Progenitor cell of endocrine pancreas (in vitro differentiated cells): ENCODE results near the gene PFDN2. TPM values are rescaled to one million over a fixed set of nuclear protein-coding genes. Genes with fewer than 3 reads are reported as not detected.
A peak's percentile ranks its signal among the peaks of the same experiment; 100 is the strongest.

ENCODE experiments used
- DNase-seq: peaks from one replicate; pipeline ENCODE4 v3.0.0; 2021; ENCODE audit warnings: low spot score; ENCODE audit not compliant: unreplicated experiment
- H3K27ac Mint-ChIP-seq: 2 replicates; pipeline ENCODE4 v1.8.0; 2021; ENCODE audit warnings: mild to moderate bottlenecking, moderate library complexity, mixed read lengths
- H3K27me3 Mint-ChIP-seq: 2 replicates; pipeline ENCODE4 v1.8.0; 2021; ENCODE audit warnings: mixed read lengths
- H3K36me3 Mint-ChIP-seq: 2 replicates; pipeline ENCODE4 v1.8.0; 2022; ENCODE audit warnings: mixed read lengths; ENCODE audit not compliant: insufficient read depth
- H3K4me1 Mint-ChIP-seq: 2 replicates; pipeline ENCODE4 v1.8.0; 2021; ENCODE audit warnings: low read depth, mixed read lengths
- H3K4me3 Mint-ChIP-seq: 2 replicates; pipeline ENCODE4 v1.8.0; 2021; ENCODE audit warnings: low read depth, mild to moderate bottlenecking, moderate library complexity, mixed read lengths
- H3K9me3 Mint-ChIP-seq: 2 replicates; pipeline ENCODE4 v1.8.0; 2021; ENCODE audit warnings: low read depth, mixed read lengths
- CTCF ChIP-seq: fragments of 200-600 bp; sonication (generic); IDR thresholded peaks from one replicate; pipeline ENCODE4 v1.5.0; 2021; ENCODE audit warnings: antibody characterized with exemption, mild to moderate bottlenecking; ENCODE audit not compliant: unreplicated experiment
- total RNA-seq: library from RNA; stranded (reverse); gene quantifications from 2 replicates; pipeline ENCODE4 v1.2.1, GENCODE V29; 2021

PFDN2 gene
- total RNA-seq, 1 donor from 2014 or later = 54.8 TPM

- no peaks in the 10 kb centered on the region for H3K27me3 Mint-ChIP-seq
- no peaks in the 10 kb centered on the region for H3K9me3 Mint-ChIP-seq
- TF ChIP-seq CTCF = no peak
- no peak overlapping the region for H3K4me3 Mint-ChIP-seq
- H3K36me3 Mint-ChIP-seq = peaks cover 26% of the 10 kb centered on the region
- peaks cover 28% of the 10 kb centered on the region for H3K4me1 Mint-ChIP-seq
- H3K27ac Mint-ChIP-seq = no peak overlapping the region
- DNase-seq = no peak
Observed at GRCh38 chr1:161128591-161129420, 11.0 kb upstream of the PFDN2 start.

GRCh38 chr1:161127649-161128048 lies 9.8 kb upstream of the PFDN2 start:
- no peak for TF ChIP-seq CTCF

GRCh38 chr1:161122967-161123366 lies 5.1 kb upstream of the PFDN2 start:
- peaks cover 35% of the 10 kb centered on the region for H3K36me3 Mint-ChIP-seq
- H3K27me3 Mint-ChIP-seq = no peaks in the 10 kb centered on the region
- no peaks in the 10 kb centered on the region for H3K9me3 Mint-ChIP-seq
- no peak for TF ChIP-seq CTCF
- peaks cover 23% of the 10 kb centered on the region for H3K4me1 Mint-ChIP-seq
- no peak overlapping the region for H3K4me3 Mint-ChIP-seq
- no peak for DNase-seq
- H3K27ac Mint-ChIP-seq = peak overlapping the region; percentile 87

More at GRCh38 chr1:161127649-161128048, 9.8 kb upstream of the PFDN2 start:
- Mint-ChIP-seq H3K4me1 (peaks cover 28% of the 10 kb centered on the region), H3K27ac (peak overlapping the region; percentile 67), H3K4me3 (no peak overlapping the region), H3K27me3 (no peaks in the 10 kb centered on the region), H3K36me3 (peaks cover 29% of the 10 kb centered on the region), H3K9me3 (no peaks in the 10 kb centered on the region)
- no peak for DNase-seq

- Mint-ChIP-seq H3K36me3 (peaks cover 29% of the 10 kb centered on the region), H3K27me3 (no peaks in the 10 kb centered on the region), H3K9me3 (no peaks in the 10 kb centered on the region), H3K4me1 (peaks cover 22% of the 10 kb centered on the region), H3K4me3 (no peak overlapping the region), H3K27ac (no peak overlapping the region)
- no peak for TF ChIP-seq CTCF
- no peak for DNase-seq
Observed at GRCh38 chr1:161121834-161122233, 4.0 kb upstream of the PFDN2 start.

DNA sequence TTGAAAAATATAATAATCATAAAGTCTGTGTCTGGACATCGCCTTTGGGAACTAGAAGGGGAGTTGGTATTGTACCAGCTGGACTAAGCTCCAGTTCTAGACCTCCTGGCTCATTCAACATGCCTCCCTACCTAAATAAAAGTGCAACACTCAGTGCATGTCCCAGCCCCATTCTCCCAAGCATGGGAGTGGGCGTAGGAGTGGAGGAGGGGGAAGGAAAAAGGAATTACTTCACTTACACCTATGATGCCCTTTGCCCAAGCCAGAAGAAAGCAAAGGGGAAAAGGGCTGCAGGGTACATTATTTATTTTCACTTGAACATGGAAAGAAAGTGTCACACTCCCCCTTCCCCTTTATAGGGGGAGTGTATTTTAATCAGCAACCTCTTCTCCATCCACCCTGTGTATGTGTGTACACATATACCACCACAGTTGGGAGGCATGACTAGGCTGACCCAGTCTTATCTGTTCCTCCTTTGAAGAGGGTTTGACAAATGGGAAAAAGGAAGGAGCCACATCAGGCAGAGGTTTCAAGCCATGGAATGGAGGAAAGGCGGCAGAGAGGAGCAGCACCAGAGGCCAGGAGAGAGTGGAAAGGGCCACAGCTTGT lies 3.3 kb upstream of the PFDN2 start:
- Mint-ChIP-seq H3K9me3 (no peaks in the 10 kb centered on the region), H3K4me1 (peaks cover 24% of the 10 kb centered on the region), H3K27ac (peak overlapping the region; percentile 13), H3K4me3 (no peak overlapping the region), H3K36me3 (peaks cover 25% of the 10 kb centered on the region), H3K27me3 (no peaks in the 10 kb centered on the region)
- no peak for TF ChIP-seq CTCF
- DNase-seq = no peak
